Hepatocyte (in vitro differentiated cells): ENCODE results near the gene CLDN15. TPM values are rescaled to one million over a fixed set of nuclear protein-coding genes. Genes with fewer than 3 reads are reported as not detected.

Experiments used
- DNase-seq: peaks from one replicate; pipeline ENCODE4 v3.0.0-alpha.2; 2016; ENCODE audit warnings: low spot score
- H2AFZ ChIP-seq: fragments of 200-600 bp; sonication (generic); 2 replicates; pipeline ENCODE4 v1.6.0; 2016; ENCODE audit warnings: antibody characterized with exemption, mild to moderate bottlenecking
- H3K27ac ChIP-seq: fragments of 200-600 bp; sonication (generic); 2 replicates; pipeline ENCODE4 v1.5.1; 2016; ENCODE audit warnings: mild to moderate bottlenecking
- H3K27me3 ChIP-seq: fragments of 200-600 bp; sonication (generic); 2 replicates; pipeline ENCODE4 v1.6.1; 2016
- H3K36me3 ChIP-seq: fragments of 200-600 bp; sonication (generic); replicated peaks from 2 replicates; pipeline ENCODE4 v1.5.1; 2016; ENCODE audit warnings: low read depth; ENCODE audit not compliant: insufficient read depth
- H3K4me1 ChIP-seq: fragments of 200-600 bp; sonication (generic); 2 replicates; pipeline ENCODE4 v1.5.1; 2016; ENCODE audit warnings: mild to moderate bottlenecking, moderate library complexity; ENCODE audit not compliant: insufficient read depth
- H3K4me2 ChIP-seq: fragments of 200-600 bp; sonication (generic); 2 replicates; pipeline ENCODE4 v1.6.0; 2016
- H3K4me3 ChIP-seq: fragments of 200-600 bp; sonication (generic); 2 replicates; pipeline ENCODE4 v1.5.1; 2016; ENCODE audit warnings: mild to moderate bottlenecking
- H3K79me2 ChIP-seq: fragments of 200-600 bp; sonication (generic); 2 replicates; pipeline ENCODE4 v1.6.0; 2017; ENCODE audit warnings: mild to moderate bottlenecking
- H3K9me2 ChIP-seq: fragments of 200-600 bp; sonication (generic); replicated peaks from 2 replicates; pipeline ENCODE4 v1.6.0; 2017; ENCODE audit warnings: mild to moderate bottlenecking; ENCODE audit not compliant: insufficient read depth
- H3K9me3 ChIP-seq: fragments of 200-600 bp; sonication (generic); 2 replicates; pipeline ENCODE4 v1.5.1; 2016; ENCODE audit warnings: low read depth, mild to moderate bottlenecking
- H4K20me1 ChIP-seq: fragments of 200-600 bp; sonication (generic); 2 replicates; pipeline ENCODE4 v1.6.0; 2016; ENCODE audit warnings: mild to moderate bottlenecking; ENCODE audit not compliant: insufficient read depth, poor library complexity, severe bottlenecking
- CTCF ChIP-seq: fragments of 200-600 bp; sonication (generic); IDR thresholded peaks from 2 replicates; pipeline ENCODE4 v1.5.1; 2016; ENCODE audit warnings: antibody characterized with exemption, mild to moderate bottlenecking; ENCODE audit not compliant: poor library complexity
- EZH2 ChIP-seq: fragments of 200-600 bp; sonication (generic); IDR thresholded peaks from 2 replicates; pipeline ENCODE4 v1.6.1; 2016; ENCODE audit warnings: antibody characterized with exemption, mild to moderate bottlenecking, borderline replicate concordance
- EZH2phosphoT487 ChIP-seq: fragments of 200-600 bp; sonication (generic); IDR thresholded peaks from one replicate; pipeline ENCODE4 v1.6.1; 2018; ENCODE audit warnings: antibody characterized with exemption, mild to moderate bottlenecking, low read depth, moderate library complexity; ENCODE audit not compliant: unreplicated experiment, severe bottlenecking
- WGBS: methylation state at CpG from one replicate; pipeline ENCODE4 v1.1.6; 2016; ENCODE audit warnings: low lambda C conversion rate; ENCODE audit errors: missing lambda C conversion rate; 5-methylcytosine and 5-hydroxymethylcytosine counted together
- polyA plus RNA-seq: library from polyadenylated mRNA; unstranded; fragments of >200 nt; fragmentation: Nextera tagmentation; extraction: Ambion mirVana; gene quantifications from 2 replicates; pipeline ENCODE4 v1.2.1, GENCODE V29; 2016
- total RNA-seq: library from RNA; depleted of rRNA; stranded (reverse); fragments of >200 nt; gene quantifications from 2 replicates; pipeline ENCODE4 v1.2.3, GENCODE V29; 2014

The CLDN15 gene
- total and polyA plus RNA-seq, 2 experiments from 2014 or later: 14.3 to 25.7 TPM

- WGBS: under 1% methylated on average over 30 of the region's 34 CpGs
- TF ChIP-seq CTCF: no peak
- no peak for TF ChIP-seq EZH2phosphoT487
- no peak for TF ChIP-seq EZH2
Measured at GRCh38 chr7:101216860-101217387, 20.7 kb downstream of the CLDN15 start.

GRCh38 chr7:101216001-101216859 is 21.4 kb downstream of the CLDN15 start:
- H3K27ac ChIP-seq: peak overlapping the region; percentile 92
- H3K27me3 ChIP-seq: no peaks in the 10 kb centered on the region
- H3K9me3 ChIP-seq: no peaks in the 10 kb centered on the region
- H4K20me1 ChIP-seq: no peaks in the 10 kb centered on the region
- TF ChIP-seq EZH2phosphoT487: no peak
- no peak for TF ChIP-seq CTCF
- TF ChIP-seq EZH2: no peak
- no peaks in the 10 kb centered on the region for H3K9me2 ChIP-seq
- DNase-seq: no peak
- H3K36me3 ChIP-seq: no peaks in the 10 kb centered on the region
- peaks cover 49% of the 10 kb centered on the region for H3K79me2 ChIP-seq
- H2AFZ ChIP-seq: peak overlapping the region; percentile 62
- peak overlapping the region; percentile 33 for H3K4me3 ChIP-seq
- peak overlapping the region; percentile 82 for H3K4me2 ChIP-seq
- peaks cover 21% of the 10 kb centered on the region for H3K4me1 ChIP-seq
- 67% methylated on average over 30 of the region's 31 CpGs for WGBS

More at GRCh38 chr7:101216860-101217387, 20.7 kb downstream of the CLDN15 start:
- peak overlapping the region; percentile 92 for H3K27ac ChIP-seq
- H3K9me3 ChIP-seq: no peaks in the 10 kb centered on the region
- peaks cover 55% of the 10 kb centered on the region for H3K79me2 ChIP-seq
- H3K36me3 ChIP-seq: no peaks in the 10 kb centered on the region
- DNase-seq: no peak
- peaks cover 21% of the 10 kb centered on the region for H3K4me1 ChIP-seq
- no peaks in the 10 kb centered on the region for H3K27me3 ChIP-seq
- H3K9me2 ChIP-seq: no peaks in the 10 kb centered on the region
- H2AFZ ChIP-seq: peak overlapping the region; percentile 62
- peak overlapping the region; percentile 82 for H3K4me2 ChIP-seq
- H3K4me3 ChIP-seq: peak overlapping the region; percentile 33
- H4K20me1 ChIP-seq: no peaks in the 10 kb centered on the region

- Histone ChIP-seq H3K9me2 (no peaks in the 10 kb centered on the region), H4K20me1 (no peaks in the 10 kb centered on the region), H3K79me2 (peaks cover 18% of the 10 kb centered on the region), H3K27ac (no peak overlapping the region), H3K4me2 (no peak overlapping the region), H2AFZ (no peak overlapping the region), H3K4me3 (no peak overlapping the region), H3K27me3 (no peaks in the 10 kb centered on the region), H3K9me3 (no peaks in the 10 kb centered on the region), H3K4me1 (peaks cover 8% of the 10 kb centered on the region), H3K36me3 (no peaks in the 10 kb centered on the region)
- WGBS: 96% methylated on average over 8 of the region's 8 CpGs
- no peak for DNase-seq
- TF ChIP-seq EZH2: no peak
- TF ChIP-seq EZH2phosphoT487: no peak
- no peak for TF ChIP-seq CTCF
Measured at GRCh38 chr7:101212014-101212413, 25.6 kb downstream of the CLDN15 start.
